HG03442 (cell line): Measurements from ENCODE around the gene SDK1.

Experiments
- ATAC-seq: cut with Tn5 transposase; IDR thresholded peaks from one replicate; pipeline ENCODE4 v1.9.1; 2021; ENCODE audit warnings: mild to moderate bottlenecking, moderate library complexity; ENCODE audit not compliant: unreplicated experiment

The SDK1 gene

GRCh38 chr7:3446786-3447185 lies 145.7 kb downstream of the SDK1 start:
- no peak for ATAC-seq

- ATAC-seq, result no peak
Observed at GRCh38 chr7:3451701-3452100, 150.6 kb downstream of the SDK1 start.

DNA sequence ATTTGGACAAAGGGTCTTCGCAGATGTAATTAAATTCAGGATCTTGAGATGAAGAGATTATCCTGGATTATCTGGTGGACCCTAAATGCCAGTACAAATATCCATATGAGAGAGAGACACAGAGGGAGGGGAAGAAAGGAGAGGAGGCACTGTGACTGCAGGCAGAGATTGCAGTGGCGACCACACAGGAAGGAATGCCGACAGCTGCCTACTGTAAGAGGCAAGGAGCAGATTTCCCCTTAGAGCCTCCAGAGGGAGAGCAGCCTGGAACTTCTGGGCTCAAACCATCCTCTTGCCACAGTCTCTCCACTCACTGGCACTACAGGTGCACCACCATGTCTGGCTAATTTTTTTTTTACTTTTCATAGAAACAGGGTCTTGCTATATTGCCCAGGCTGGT lies 152.3 kb downstream of the SDK1 start:
- no peak for ATAC-seq

- ATAC-seq, result no peak
Observed at GRCh38 chr7:3455806-3456595, 154.9 kb downstream of the SDK1 start.

- ATAC-seq, result no peak
Observed at GRCh38 chr7:3459111-3459510, 158.1 kb downstream of the SDK1 start.

GRCh38 chr7:3461923-3462322 lies 160.9 kb downstream of the SDK1 start:
- no peak for ATAC-seq

DNA sequence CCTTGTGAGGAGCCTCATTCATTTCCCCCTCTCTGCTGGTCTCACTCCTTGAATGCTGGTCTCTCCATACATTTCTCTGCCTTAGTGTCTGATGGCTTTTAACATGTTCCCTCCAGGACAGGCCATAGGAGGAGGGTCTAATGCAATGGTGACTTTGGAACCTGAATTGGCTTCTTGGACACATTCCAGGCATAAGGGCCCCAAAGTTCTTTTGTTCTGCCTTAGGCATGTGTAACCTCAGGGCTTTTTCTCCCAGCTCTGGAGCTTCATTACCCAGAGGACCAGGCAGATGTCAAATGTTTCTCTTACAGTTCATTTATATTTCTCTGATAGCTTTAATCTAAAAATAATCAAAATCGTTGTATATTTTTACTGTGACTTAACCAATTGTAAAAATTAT lies 162.6 kb downstream of the SDK1 start:
- ATAC-seq, result no peak

DNA sequence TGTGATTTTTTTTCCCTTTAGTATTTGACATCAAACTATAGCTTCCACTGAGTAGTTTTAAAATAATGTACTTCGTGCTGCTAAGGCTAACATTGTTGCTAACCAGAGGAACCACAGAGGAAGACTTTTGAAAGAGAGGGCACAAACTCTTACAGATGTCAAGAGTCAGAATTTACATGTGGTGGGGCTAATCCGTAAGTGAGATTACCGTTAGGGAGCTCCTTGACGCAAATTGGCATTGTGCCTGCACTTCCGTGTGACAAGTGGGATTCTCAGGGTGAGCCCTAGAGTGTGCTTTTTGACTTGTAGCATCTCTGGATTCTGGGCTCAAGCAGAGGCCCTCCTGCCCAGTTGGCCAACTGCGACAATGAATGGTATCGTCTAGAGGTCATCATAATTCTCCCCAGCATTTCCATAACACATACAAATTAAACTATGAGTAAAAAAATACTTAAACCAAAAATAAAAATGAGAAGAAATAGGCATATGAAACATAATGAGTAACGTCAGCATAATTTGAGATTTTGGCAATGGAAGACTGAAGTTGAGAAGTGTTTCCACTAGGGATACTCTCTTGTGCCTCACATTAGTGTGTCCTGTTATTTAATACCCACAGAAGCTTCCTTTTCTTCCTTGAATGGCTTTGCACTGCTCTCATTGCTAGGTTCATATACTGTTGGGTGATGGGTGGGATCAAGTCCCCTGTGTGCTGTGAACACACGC lies 164.0 kb downstream of the SDK1 start:
- ATAC-seq, result no peak

DNA sequence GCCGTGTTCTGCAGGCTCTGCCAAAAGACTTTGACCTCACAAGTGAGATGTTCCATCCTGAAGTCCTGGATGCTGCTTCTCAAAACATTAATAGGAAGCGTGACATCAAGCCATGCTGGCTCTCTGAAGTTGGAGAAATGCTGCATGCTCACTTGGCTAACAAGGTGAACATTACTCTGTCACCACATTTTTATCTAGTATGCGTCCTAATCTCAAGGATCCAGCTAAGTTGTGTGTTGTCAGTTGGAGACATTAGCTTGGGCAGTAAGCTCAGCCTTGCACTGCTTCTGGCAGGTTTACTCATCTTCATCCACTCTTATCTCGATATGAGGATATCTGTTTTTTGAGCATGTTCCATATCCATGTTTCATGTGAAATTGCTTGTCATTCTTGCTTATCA lies 165.2 kb downstream of the SDK1 start:
- no peak for ATAC-seq

GRCh38 chr7:3469641-3470040 lies 168.6 kb downstream of the SDK1 start:
- no peak for ATAC-seq

- ATAC-seq, result no peak
Observed at GRCh38 chr7:3480197-3480596, 179.1 kb downstream of the SDK1 start.

DNA sequence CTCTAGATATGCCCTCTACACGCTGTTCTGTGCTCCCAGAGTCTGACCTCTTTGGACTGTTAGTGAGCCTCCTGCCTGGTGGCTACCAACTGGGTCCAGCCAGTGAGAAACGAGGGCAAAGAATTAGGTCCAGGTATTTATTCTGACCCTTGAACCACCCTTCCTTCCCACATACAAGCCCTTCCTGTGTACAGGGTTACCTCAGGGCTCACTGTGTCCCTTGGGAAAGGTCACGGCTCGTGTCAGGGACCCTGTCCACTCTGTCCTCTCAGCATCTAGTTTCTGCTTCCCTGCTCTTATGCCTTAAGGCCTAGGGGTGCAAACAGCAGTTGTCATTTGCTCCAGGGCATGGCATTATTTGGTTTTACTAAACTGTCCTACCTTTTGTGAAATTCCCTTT lies 180.4 kb downstream of the SDK1 start:
- ATAC-seq, result no peak

- ATAC-seq, result no peak
Observed at GRCh38 chr7:3482147-3482921, 181.3 kb downstream of the SDK1 start.

- no peak for ATAC-seq
Observed at GRCh38 chr7:3486841-3487240, 185.8 kb downstream of the SDK1 start.

GRCh38 chr7:3488829-3489228 lies 187.8 kb downstream of the SDK1 start:
- ATAC-seq, result no peak

DNA sequence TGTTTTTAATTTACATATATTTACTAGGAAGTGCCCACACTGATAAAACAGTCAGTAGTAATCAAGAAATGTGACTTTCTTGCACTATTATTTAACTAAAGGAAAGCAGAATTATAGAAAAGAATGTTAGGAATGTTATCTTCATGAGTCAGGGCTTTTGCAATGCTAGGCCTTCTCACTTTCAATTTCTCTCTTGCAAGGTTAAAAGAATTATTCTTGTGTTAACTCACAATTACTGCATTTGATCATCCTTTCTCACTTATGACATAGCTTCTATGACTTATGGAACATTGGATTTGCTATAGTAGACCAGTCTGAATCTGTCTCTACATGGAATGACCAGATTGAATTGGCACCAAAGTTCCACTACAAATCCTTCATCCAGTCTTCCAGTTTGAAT lies 192.4 kb downstream of the SDK1 start:
- ATAC-seq, result no peak

DNA sequence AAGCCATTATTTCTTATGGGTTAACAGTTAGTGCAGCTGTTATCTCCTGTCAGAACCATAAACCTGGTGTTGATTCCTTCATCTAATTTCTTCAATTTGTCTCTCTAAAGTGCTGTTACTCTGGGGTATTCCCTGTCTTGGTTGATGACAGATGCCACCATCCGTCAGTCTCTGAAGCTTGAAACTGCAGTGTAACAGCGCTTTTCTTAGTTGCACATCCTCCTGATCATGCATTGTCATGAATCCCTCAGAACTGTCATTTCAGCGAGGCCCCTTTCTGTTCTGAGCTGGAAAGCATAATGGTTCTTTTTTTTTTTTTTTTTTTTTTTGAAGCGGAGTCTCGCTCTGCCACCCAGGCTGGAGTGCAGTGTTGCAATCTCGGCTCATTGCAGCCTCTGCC lies 193.9 kb downstream of the SDK1 start:
- ATAC-seq, result no peak

- ATAC-seq, result no peak
Observed at GRCh38 chr7:3495530-3495929, 194.5 kb downstream of the SDK1 start.

DNA sequence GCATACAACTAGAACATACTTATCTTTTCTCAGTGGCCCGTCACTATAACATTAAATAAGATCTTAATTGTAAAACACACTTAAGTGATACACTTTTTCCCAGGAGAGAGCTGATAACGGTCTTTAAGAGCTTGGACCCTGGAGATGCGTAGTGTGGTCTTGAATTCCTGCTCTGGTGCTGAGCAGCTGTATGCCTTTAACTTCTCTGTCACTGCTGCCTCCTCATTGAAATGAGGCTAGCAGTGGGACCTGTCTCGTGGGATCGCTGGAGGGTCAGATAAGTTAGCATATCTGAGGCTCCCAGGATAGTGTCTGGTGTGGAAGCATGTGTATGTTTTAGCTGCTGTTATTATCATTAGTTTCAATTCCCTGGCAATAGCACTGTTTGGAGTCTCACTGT lies 194.9 kb downstream of the SDK1 start:
- no peak for ATAC-seq

DNA sequence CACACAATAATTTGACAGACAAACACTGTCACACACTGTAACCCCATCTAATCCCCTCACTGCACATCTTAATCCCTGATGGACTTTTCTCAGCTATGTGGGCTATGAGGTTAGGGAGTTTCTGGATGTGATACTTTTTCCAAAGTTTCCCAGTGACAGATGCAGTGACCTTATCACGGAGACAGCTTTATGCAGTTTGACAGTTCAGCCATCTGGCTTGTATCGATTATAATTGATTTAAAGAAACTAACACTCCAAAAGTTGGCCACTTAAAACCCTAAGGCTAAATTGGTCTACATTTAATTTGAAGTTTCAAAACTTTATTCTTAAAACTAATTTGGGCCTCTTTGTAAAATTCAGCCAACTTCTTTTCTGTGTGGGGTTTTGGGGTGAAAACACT lies 196.7 kb downstream of the SDK1 start:
- ATAC-seq, result no peak

DNA sequence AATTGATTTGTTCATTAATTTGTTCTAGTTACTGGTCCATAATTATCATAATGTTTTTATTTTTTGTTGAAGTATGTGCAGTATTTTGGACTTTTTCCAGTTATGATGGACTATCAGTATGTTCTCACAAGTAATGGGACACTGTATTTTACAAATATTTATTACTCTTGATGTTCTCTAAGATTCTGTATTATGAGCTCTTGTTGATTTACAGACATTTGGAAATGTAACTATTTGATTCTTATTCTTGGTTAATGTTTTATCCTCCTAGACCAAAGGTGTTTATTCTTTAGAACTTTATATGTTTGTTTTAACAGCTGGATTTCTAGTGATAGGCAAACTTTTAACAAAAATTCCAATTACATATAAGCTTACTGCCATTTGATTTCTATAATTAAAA lies 200.6 kb downstream of the SDK1 start:
- ATAC-seq, result no peak

GRCh38 chr7:3504384-3504783 lies 203.3 kb downstream of the SDK1 start:
- no peak for ATAC-seq
